ENCODE results near the gene SLC35E4.

The SLC35E4 gene, protein sequence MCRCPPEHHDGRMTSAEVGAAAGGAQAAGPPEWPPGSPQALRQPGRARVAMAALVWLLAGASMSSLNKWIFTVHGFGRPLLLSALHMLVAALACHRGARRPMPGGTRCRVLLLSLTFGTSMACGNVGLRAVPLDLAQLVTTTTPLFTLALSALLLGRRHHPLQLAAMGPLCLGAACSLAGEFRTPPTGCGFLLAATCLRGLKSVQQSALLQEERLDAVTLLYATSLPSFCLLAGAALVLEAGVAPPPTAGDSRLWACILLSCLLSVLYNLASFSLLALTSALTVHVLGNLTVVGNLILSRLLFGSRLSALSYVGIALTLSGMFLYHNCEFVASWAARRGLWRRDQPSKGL

DNA sequence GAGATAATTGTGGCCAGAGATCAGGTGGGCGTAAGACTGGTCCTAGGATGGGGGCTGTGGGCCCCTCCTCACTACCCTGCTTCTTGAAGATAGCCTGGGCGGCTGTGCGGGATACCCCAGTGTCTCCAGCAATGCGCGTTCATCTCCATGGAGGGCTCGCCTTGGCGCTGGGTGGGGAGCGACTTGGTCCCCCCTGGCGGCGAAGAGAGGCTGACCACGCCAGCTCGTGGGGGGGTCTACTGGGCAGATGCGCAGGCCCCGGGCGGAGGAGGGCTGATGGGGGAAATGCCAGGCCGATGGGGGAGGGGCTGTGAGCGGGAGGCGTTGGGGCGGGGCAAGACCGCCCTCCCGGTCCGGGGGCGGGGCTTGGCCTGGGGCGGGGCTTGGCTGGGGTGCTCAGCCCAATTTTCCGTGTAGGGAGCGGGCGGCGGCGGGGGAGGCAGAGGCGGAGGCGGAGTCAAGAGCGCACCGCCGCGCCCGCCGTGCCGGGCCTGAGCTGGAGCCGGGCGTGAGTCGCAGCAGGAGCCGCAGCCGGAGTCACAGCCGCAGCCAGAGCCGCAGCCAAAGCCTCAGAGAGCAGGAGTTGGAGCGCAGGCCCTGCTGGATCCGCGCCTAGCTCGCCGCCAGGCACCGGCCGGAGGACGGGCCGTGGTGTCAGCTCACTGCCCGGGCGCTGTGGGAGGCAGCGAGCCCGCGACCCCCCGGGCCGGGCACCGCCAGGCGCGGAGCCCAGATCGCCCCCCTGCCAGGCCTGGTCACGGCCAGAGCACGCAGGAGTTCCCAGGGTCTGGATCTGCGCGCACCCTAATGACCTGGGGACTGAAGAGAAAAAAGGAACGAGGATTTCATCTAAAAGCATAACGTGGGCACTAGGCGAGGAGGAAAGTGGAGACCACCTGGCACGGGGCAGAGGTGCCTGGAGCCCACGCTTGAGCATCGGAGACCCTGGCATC lies at the start of gene SLC35E4:
SLC35E4 (plus strand) TSS at position 509 of the 953 bp plus-strand sequence. CDS start 670 bp downstream, outside the sequence.
- TF ChIP-seq GATA3 (IDR thresholded peaks at IDR 0.05; ENCODE audit: low read depth, low read length) (no peak), GATA2 (IDR thresholded peaks at IDR 0.05; ENCODE audit: low read depth, low read length) (no peak)

DNA sequence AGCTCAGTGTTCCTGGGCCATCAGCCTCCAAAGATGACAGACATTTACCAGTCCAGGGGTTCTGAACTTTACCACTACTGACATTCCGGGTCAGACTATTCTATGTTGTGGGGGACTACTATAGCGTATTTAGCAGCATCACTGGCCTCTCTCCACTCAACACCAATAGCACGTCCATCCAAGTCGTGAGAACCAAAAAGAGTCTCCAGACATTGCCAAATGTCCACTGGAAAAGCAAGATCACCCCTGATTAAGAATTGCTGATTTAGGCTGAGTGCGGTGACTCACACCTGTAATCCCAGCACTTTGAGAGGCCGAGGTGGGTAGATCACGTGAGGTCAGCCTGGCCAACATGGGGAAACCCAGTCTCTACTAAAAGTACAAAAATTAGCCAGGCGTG lies 49.2 kb upstream of the SLC35E4 start:
- TF ChIP-seq GATA3 (IDR thresholded peaks at IDR 0.05; ENCODE audit: low read depth, low read length): no peak
- TF ChIP-seq GATA2 (IDR thresholded peaks at IDR 0.05; ENCODE audit: low read depth, low read length): no peak

DNA sequence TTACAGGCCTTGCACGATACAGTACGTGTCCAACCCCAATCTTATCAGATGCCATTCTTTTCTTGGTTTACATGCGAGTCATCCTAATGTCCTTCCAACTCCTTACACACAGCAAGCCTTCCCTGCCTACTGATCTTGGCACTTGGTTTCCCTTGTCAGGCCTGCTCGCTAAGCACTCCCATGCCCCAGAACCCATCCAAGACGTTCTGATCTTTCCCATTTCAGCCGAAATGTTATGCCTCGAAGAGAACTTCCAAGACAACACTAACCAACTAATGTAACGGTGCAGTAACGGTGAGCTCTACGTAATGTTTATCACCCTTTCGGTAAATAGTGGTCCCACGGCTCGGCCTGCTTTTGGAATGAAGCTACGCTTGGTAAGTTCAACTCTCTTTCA lies 44.4 kb upstream of the SLC35E4 start:
- no peak for TF ChIP-seq GATA2 (IDR thresholded peaks at IDR 0.05; ENCODE audit: low read depth, low read length)
- TF ChIP-seq GATA3 (IDR thresholded peaks at IDR 0.05; ENCODE audit: low read depth, low read length): no peak

DNA sequence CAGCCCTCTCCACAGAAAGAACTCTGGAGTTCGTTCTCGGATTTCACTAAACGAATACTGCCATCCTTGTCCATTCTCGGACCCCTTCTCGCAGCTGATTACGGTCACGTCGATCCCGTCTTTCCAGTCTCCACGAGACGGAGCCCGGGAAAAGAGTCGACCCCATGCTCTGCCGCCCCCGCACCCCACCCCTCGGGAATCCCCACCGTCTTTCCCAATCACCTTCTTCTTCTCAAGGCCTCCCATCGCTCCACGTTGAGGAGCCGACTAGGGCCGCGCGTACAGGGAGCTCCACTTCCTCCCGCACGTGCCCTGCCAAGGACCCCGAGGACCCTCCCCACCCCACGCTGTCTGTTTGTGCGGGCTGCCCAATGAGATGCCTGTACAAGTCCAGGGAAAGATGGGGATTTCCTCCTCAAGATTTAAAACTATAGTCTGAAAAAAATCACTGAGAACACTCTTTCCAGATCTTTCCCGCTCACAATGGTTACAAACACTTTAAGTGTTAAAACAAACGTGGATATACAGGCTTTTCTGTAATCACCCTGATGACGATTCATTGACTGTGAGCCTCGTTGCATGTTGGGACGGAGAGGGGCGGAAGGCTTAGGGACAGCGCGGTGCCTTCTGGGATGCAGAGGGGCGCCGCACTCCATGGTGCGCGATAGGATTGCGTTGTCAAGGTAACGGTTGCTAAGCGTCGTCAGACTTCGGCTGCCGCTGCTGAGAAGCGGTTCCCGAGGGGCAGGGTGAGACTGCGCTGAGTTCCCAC lies 43.8 kb upstream of the SLC35E4 start, which contains the start of gene PES1:
PES1 (minus strand) TSS at position 323 of the 772 bp plus-strand sequence; CDS start at position 246, 77 bp downstream.
- TF ChIP-seq GATA3 (IDR thresholded peaks at IDR 0.05; ENCODE audit: low read depth, low read length): no peak
- peak; percentile 17; the same call in 1 of the 2 replicates for TF ChIP-seq GATA2 (IDR thresholded peaks at IDR 0.05; ENCODE audit: low read depth, low read length)

DNA sequence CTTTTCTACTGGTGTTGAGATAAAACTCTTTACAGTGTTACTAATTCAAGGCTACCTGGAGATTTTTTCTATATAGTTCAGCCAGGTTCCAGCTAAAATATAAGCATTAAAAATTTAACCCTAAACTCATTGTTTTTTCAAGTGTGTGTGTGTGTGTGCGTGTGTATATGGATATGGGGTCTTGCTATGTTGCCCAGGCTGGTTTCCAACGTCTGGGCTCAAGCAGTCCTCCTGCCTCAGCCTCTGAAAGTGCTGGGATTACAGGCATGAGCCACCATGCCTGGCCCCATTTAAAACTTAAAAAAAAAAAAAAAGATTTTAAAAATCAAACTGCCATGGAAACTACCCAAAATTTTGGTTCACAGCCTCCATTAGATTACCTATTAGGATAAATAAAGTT lies 39.4 kb upstream of the SLC35E4 start:
- TF ChIP-seq GATA2 (IDR thresholded peaks at IDR 0.05; ENCODE audit: low read depth, low read length) (no peak), GATA3 (IDR thresholded peaks at IDR 0.05; ENCODE audit: low read depth, low read length) (no peak)

DNA sequence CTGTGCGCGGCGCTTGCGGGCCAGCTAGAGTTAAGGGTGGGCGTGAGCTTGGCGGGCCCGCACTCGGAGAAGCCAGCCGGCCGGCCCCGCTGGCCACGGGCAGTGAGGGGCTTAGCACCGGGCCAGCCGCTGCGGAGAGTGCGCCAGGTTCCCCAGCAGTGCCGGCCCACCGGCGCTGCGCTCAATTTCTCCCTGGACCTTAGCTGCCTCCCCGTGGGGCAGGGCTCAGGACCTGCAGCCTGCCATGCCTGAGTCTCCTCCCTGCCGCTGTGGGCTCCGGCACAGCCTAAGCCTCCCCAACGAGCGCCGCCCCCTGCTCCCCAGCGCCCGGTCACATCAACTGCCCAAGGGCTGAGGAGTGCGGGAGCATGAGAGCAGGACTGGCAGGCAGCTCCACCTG lies 38.7 kb upstream of the SLC35E4 start:
- no peak for TF ChIP-seq GATA3 (IDR thresholded peaks at IDR 0.05; ENCODE audit: low read depth, low read length)
- no peak for TF ChIP-seq GATA2 (IDR thresholded peaks at IDR 0.05; ENCODE audit: low read depth, low read length)

DNA sequence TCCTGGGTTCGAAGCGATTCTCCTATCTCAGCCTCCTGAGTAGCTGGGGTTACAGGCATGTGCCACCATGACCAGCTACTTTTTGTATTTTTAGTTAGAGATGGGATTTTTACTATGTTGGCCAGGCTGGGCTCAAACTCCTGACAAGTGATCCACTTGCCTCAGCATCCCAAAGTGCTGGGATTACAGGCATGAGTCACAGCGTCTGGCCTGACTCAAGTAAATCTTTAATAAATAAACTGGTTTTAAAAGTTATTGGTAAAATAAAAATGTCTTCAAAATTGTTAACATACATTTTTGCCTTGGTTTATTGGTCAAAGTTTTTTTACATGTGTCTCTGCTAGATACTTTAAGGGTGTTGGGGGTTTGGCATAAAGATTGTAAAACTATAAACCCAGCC lies 36.6 kb upstream of the SLC35E4 start:
- no peak for TF ChIP-seq GATA3 (IDR thresholded peaks at IDR 0.05; ENCODE audit: low read depth, low read length)
- no peak for TF ChIP-seq GATA2 (IDR thresholded peaks at IDR 0.05; ENCODE audit: low read depth, low read length)

DNA sequence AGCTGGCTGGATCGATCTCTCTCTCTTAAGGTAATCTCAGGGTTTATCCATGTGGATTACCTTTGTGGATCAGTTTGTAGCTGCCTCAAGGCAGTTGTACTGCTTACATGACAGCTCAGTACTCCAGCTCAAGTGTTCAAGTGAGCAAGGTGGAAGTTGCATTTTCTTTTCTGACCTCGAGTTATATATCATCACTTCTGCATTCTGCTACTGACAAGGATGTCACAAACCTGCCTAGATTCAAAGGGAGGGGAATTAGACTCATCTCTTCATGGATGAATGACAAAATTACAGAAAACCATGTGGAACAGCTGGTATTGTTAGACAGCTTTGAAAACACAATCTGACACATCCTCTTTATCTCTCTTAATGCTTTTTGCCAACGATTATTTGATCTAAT lies 34.7 kb upstream of the SLC35E4 start:
- TF ChIP-seq GATA2 (IDR thresholded peaks at IDR 0.05; ENCODE audit: low read depth, low read length) (no peak), GATA3 (IDR thresholded peaks at IDR 0.05; ENCODE audit: low read depth, low read length) (no peak)

DNA sequence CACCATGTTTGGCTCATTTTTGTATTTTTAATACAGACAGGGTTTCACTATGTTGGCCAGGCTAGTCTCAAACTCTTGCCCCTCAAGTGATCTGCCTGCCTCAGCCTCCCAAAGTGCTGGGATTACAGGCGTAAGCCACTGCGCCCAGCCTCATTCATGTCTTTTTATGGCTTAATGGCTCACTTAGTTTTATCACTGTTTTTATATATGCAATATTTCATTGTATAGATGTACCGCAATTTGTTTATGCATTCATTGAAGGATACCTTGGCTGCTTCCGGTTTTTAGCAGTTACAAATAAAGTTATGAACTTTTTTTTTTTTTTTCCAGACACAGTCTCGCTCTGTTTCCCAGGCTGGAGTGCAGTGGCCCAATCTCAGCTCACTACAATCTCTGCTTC lies 34.1 kb upstream of the SLC35E4 start:
- TF ChIP-seq GATA3 (IDR thresholded peaks at IDR 0.05; ENCODE audit: low read depth, low read length) (no peak), GATA2 (IDR thresholded peaks at IDR 0.05; ENCODE audit: low read depth, low read length) (no peak)

DNA sequence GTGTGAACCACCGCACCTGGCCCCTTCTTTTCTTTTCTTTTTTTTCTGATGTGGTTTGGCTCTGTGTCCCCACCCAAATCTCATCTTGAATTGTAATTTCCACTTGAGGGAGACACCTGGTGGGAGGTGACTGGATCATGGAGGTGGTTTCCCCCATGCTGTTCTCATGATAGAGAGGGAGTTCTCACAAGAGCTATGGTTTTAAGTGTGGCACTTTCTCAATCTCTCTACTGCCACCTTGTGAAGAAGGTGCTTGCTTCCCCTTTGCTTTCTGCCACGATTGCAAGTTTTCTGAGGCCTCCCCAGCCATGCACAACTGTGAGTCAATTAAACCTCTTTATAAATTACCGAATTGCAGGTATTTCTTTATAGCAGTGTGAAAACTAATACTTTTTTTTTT lies 33.5 kb upstream of the SLC35E4 start:
- TF ChIP-seq GATA3 (IDR thresholded peaks at IDR 0.05; ENCODE audit: low read depth, low read length) (no peak), GATA2 (IDR thresholded peaks at IDR 0.05; ENCODE audit: low read depth, low read length) (no peak)

DNA sequence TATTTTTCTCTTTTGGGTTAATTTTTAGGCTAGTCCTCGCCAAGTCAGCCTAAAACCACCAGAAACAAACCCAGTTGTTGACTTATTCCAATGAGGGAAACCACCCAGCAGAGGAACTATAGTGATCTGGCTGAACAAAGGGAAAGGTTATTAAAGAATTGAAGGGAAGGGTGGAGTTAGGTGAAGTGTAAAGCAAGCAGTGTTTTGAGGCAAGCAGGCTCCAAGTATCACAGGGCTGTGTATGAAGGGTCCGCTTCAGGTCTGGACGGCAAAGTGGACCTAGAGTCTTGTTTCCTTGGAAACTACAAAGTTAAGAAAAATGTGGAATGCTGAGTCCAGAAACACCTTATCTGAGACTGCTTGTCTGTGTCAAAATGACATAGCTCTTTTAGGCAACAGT lies 31.8 kb upstream of the SLC35E4 start:
- no peak for TF ChIP-seq GATA2 (IDR thresholded peaks at IDR 0.05; ENCODE audit: low read depth, low read length)
- no peak for TF ChIP-seq GATA3 (IDR thresholded peaks at IDR 0.05; ENCODE audit: low read depth, low read length)

DNA sequence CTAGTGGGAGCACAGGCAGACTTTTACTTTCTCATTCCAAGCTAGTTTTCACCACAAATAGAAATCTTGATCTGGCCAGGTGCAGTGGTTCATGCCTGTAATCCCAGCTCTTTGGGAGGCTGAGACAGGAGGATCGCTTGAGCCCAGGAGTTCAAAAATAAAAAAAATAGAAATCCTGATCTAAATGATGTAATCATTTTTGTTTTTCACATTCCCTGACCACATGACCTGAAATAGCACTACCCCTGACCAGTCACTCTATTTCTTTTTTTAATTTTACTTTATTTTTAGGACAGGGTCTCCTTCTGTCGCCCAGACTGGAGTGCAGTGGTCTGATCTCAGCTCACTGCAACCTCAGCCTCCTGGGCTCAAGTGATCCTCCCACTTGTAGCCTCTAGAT lies 30.9 kb upstream of the SLC35E4 start:
- TF ChIP-seq GATA3 (IDR thresholded peaks at IDR 0.05; ENCODE audit: low read depth, low read length) (no peak), GATA2 (IDR thresholded peaks at IDR 0.05; ENCODE audit: low read depth, low read length) (no peak)

DNA sequence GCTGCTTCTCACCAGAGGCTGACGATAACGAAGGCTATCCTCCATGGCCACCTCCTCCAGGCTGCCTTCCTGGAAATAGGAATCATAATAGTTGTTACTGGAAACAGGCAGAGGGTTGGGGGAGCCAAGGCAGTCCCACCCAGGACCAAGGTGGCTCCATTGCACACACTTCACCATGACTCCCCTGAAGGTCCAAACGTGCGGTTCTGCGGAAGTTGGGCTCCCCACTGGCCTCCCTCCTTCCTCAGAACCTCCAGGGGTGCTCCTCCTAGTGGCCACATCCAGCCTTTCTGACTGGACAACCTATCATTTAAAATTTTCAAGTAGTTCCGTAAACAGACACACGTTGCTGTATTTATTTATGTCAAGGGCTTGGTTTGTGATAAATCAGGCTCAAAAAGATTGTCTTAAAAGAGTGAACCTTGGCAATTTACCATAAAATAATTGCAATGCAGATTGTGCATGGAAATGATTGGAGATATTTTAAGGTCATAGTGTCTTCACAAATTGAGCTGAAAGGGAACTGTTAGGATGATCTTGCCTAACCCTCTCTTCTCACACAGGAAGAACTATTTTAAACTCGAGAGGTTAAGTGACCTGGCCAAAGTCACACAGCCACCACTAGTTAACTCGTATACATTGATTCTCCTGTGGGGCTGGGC lies 30.0 kb upstream of the SLC35E4 start:
- TF ChIP-seq GATA2 (IDR thresholded peaks at IDR 0.05; ENCODE audit: low read depth, low read length) (no peak), GATA3 (IDR thresholded peaks at IDR 0.05; ENCODE audit: low read depth, low read length) (no peak)

All from SH-SY5Y (cell line).